Suprapubic skin (tissue), 4 donors: ENCODE results near the gene HSBP1.

Experiments used
- POLR2A ChIP-seq, 2 donors: fragments of 450-650 bp; IDR thresholded peaks; one replicate each; pipeline ENCODE4 v1.6.1; 2017; ENCODE audit warnings: antibody characterized with exemption in 2 of 2, mild to moderate bottlenecking in 2 of 2, moderate library complexity in 2 of 2
- POLR2AphosphoS5 ChIP-seq, 3 donors: sonication (generic); formaldehyde crosslinking; IDR thresholded peaks; one replicate each; pipeline ENCODE4 v1.6.1; 2017; ENCODE audit warnings: antibody characterized with exemption in 3 of 3
- TF ChIP-seq, protein P1 (sequence below), 2 donors: fragments of 200-600 bp in 1 of 2; fragments of 450-650 bp in 1 of 2; sonication (generic) in 1 of 2; IDR thresholded peaks; one replicate each; pipeline ENCODE4 v1.5.1; 2016 to 2019; ENCODE audit warnings: antibody characterized with exemption in 2 of 2, mild to moderate bottlenecking in 1 of 2, moderate library complexity in 1 of 2

DNA sequence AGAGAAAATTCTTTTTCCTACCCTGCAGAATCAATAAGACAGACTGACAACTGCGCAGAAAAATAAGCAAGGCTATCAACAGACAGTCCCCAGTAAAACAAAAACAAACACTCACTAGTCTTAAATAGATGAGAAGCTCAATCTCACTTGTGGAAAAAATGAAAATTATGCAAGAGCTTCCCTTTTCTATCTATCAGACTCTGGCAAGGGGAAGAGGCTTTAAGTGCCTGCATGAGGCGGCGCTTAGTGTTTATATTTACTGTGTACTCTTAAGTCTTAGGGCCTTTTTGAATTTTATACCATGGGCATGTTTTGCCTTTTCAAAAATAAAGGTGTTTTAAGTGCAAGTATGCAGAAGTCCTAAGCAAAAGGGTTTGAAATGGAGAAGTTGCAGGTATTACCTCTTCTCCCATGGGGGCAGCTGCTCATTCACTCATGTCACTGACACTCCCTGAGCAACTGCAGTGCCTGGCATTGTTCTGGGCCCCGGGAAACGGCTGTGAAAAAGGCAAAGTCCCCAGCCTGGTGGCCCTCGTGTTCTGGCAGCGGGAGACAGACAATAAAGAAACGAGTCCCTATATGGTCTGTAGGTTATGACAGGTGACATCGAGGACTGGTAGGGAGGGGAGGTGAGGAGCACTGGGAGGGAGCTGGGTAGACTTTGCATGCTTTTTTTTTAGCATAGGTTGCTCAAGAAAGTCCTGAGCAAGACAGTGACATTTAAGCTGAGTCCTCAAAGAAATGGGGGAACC, 35.2 kb downstream of the HSBP1 start:
- TF ChIP-seq, protein P1, sequence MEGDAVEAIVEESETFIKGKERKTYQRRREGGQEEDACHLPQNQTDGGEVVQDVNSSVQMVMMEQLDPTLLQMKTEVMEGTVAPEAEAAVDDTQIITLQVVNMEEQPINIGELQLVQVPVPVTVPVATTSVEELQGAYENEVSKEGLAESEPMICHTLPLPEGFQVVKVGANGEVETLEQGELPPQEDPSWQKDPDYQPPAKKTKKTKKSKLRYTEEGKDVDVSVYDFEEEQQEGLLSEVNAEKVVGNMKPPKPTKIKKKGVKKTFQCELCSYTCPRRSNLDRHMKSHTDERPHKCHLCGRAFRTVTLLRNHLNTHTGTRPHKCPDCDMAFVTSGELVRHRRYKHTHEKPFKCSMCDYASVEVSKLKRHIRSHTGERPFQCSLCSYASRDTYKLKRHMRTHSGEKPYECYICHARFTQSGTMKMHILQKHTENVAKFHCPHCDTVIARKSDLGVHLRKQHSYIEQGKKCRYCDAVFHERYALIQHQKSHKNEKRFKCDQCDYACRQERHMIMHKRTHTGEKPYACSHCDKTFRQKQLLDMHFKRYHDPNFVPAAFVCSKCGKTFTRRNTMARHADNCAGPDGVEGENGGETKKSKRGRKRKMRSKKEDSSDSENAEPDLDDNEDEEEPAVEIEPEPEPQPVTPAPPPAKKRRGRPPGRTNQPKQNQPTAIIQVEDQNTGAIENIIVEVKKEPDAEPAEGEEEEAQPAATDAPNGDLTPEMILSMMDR (IDR thresholded peaks at IDR 0.05) = no peak
- no peak for TF ChIP-seq POLR2A (IDR thresholded peaks at IDR 0.05)
- TF ChIP-seq POLR2AphosphoS5 (IDR thresholded peaks at IDR 0.05) = no peak
